ENCODE measurements around the gene BMF. TPM values are rescaled to one million over a fixed set of nuclear protein-coding genes. Genes with fewer than 3 reads are reported as not detected.

Gene BMF
- total and polyA plus RNA-seq, 2 donors (not counting 1 experiment from before 2014, with no cell fraction given): 2.2 to 8.6 TPM

- H3K27me3 ChIP-seq (ENCODE audit: control insufficient read depth, insufficient read depth, low read length): no peaks in the 10 kb centered on the region
- H3K4me3 ChIP-seq (replicated peaks in 1 of 4; ENCODE audit: control extremely low read depth in 1 of 4, insufficient read depth in 1 of 4, low read depth in 3 of 4, low read length in 4 of 4): no peak overlapping the region
- TF ChIP-seq, protein P1, sequence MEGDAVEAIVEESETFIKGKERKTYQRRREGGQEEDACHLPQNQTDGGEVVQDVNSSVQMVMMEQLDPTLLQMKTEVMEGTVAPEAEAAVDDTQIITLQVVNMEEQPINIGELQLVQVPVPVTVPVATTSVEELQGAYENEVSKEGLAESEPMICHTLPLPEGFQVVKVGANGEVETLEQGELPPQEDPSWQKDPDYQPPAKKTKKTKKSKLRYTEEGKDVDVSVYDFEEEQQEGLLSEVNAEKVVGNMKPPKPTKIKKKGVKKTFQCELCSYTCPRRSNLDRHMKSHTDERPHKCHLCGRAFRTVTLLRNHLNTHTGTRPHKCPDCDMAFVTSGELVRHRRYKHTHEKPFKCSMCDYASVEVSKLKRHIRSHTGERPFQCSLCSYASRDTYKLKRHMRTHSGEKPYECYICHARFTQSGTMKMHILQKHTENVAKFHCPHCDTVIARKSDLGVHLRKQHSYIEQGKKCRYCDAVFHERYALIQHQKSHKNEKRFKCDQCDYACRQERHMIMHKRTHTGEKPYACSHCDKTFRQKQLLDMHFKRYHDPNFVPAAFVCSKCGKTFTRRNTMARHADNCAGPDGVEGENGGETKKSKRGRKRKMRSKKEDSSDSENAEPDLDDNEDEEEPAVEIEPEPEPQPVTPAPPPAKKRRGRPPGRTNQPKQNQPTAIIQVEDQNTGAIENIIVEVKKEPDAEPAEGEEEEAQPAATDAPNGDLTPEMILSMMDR (conservative IDR thresholded peaks at IDR 0.05 in 1 of 2, IDR thresholded peaks at IDR 0.05 in 1 of 2; ENCODE audit: low read depth in 1 of 2, low read length in 2 of 2): no peak
- no peak for TF ChIP-seq EZH2 (IDR thresholded peaks at IDR 0.05; ENCODE audit: low read length, missing control alignments)
- H3K4me1 ChIP-seq (ENCODE audit: control insufficient read depth, extremely low read depth, insufficient read depth, low read length): no peaks in the 10 kb centered on the region
- H3K36me3 ChIP-seq (ENCODE audit: control insufficient read depth, insufficient read depth, low read length): no peaks in the 10 kb centered on the region
- H4K20me1 ChIP-seq (ENCODE audit: control insufficient read depth, extremely low read depth, insufficient read depth, low read length): no peaks in the 10 kb centered on the region
- no peak overlapping the region for H3K4me2 ChIP-seq (ENCODE audit: extremely low read depth, insufficient read depth, low read length)
- no peak overlapping the region for H3K27ac ChIP-seq (ENCODE audit: insufficient read depth, low read length)
- H3K79me2 ChIP-seq (ENCODE audit: control insufficient read depth, insufficient read depth, low read length): no peaks in the 10 kb centered on the region
- no peak overlapping the region for H3K9ac ChIP-seq (ENCODE audit: insufficient read depth, low read length)
- no peak for DNase-seq (ENCODE audit: low read depth in 2 of 2)
- H2AFZ ChIP-seq (ENCODE audit: low read length): no peak overlapping the region
- H3K9me3 ChIP-seq (ENCODE audit: control insufficient read depth, insufficient read depth, low read depth, low read length): no peaks in the 10 kb centered on the region
Measured at GRCh38 chr15:40134885-40135284, 26.2 kb upstream of the BMF start.

DNA sequence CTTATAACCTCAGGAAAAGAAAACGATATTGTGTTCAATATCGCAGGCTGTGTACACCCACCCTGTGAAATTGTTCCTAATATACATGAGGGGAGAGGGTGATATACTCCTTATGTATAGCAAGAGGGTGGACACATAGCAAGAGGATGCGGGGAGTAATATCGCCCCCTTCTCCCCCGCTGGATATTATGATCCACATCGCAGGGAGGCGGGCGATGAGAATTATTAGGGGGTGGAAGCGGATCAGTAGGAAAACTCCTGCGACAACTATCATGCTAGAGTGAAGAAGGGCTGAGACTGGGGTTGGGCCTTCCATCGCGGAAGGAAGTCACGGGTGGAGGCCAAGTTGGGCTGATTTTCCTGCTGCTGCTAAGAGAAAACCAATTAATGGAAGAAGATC, 24.9 kb upstream of the BMF start:
- Histone ChIP-seq H3K27me3 (ENCODE audit: control insufficient read depth, insufficient read depth, low read length) (no peaks in the 10 kb centered on the region), H3K4me1 (ENCODE audit: control insufficient read depth, extremely low read depth, insufficient read depth, low read length) (no peaks in the 10 kb centered on the region), H3K36me3 (ENCODE audit: control insufficient read depth, insufficient read depth, low read length) (no peaks in the 10 kb centered on the region), H3K4me2 (ENCODE audit: extremely low read depth, insufficient read depth, low read length) (no peak overlapping the region), H3K9ac (ENCODE audit: insufficient read depth, low read length) (no peak overlapping the region), H2AFZ (ENCODE audit: low read length) (no peak overlapping the region), H3K79me2 (ENCODE audit: control insufficient read depth, insufficient read depth, low read length) (no peaks in the 10 kb centered on the region), H3K4me3 (replicated peaks in 1 of 4; ENCODE audit: control extremely low read depth in 1 of 4, insufficient read depth in 1 of 4, low read depth in 3 of 4, low read length in 4 of 4) (no peak overlapping the region), H3K9me3 (ENCODE audit: control insufficient read depth, insufficient read depth, low read depth, low read length) (no peaks in the 10 kb centered on the region), H4K20me1 (ENCODE audit: control insufficient read depth, extremely low read depth, insufficient read depth, low read length) (no peaks in the 10 kb centered on the region), H3K27ac (ENCODE audit: insufficient read depth, low read length) (no peak overlapping the region)
- DNase-seq (ENCODE audit: low read depth in 2 of 2): no peak
- TF ChIP-seq, protein P1 (conservative IDR thresholded peaks at IDR 0.05 in 1 of 2, IDR thresholded peaks at IDR 0.05 in 1 of 2; ENCODE audit: low read depth in 1 of 2, low read length in 2 of 2): no peak
- TF ChIP-seq EZH2 (IDR thresholded peaks at IDR 0.05; ENCODE audit: low read length, missing control alignments): no peak

DNA sequence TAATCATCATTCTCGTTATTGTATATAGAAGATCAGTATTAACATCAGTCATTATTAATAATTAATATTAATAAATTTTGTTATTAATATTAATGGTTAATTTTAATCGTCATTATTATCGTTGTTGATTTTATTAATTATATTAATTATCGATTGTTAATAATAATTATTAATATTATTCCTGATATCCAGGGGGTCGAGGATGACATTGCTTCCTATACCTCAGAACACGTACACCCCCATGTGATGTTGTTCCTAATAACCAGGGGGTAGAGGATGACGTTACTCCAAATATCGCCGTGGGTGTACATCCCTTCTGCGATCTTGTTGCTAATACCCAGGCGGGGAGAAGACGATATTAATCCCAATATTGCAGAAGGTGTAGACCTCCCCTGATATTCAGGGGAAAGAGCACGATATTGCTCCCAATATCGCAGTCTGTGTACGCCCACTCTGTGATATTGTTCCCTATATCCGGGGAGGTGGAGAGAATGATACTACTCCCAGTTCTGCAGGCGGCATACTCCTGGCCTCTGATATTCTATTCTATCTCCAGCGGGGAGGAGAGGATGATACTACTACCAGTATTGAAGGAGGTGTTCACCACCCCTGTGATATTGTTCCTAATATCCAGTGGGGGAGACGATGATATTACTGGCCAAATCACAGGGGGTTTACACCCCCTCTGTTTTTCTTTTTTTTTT, 22.3 kb upstream of the BMF start:
- TF ChIP-seq, protein P1 (conservative IDR thresholded peaks at IDR 0.05 in 1 of 2, IDR thresholded peaks at IDR 0.05 in 1 of 2; ENCODE audit: low read depth in 1 of 2, low read length in 2 of 2): no peak
- TF ChIP-seq EZH2 (IDR thresholded peaks at IDR 0.05; ENCODE audit: low read length, missing control alignments): no peak
- no peaks in the 10 kb centered on the region for H3K36me3 ChIP-seq (ENCODE audit: control insufficient read depth, insufficient read depth, low read length)

More for the DNA sequence above, 22.3 kb upstream of the BMF start:
- Histone ChIP-seq H3K9me3 (ENCODE audit: control insufficient read depth, insufficient read depth, low read depth, low read length) (no peaks in the 10 kb centered on the region), H3K27me3 (ENCODE audit: control insufficient read depth, insufficient read depth, low read length) (peaks cover 3% of the 10 kb centered on the region), H2AFZ (ENCODE audit: low read length) (no peak overlapping the region), H3K4me2 (ENCODE audit: extremely low read depth, insufficient read depth, low read length) (no peak overlapping the region), H3K4me1 (ENCODE audit: control insufficient read depth, extremely low read depth, insufficient read depth, low read length) (no peaks in the 10 kb centered on the region), H3K27ac (ENCODE audit: insufficient read depth, low read length) (no peak overlapping the region), H3K4me3 (replicated peaks in 1 of 4; ENCODE audit: control extremely low read depth in 1 of 4, insufficient read depth in 1 of 4, low read depth in 3 of 4, low read length in 4 of 4) (no peak overlapping the region), H3K9ac (ENCODE audit: insufficient read depth, low read length) (no peak overlapping the region), H4K20me1 (ENCODE audit: control insufficient read depth, extremely low read depth, insufficient read depth, low read length) (no peaks in the 10 kb centered on the region), H3K79me2 (ENCODE audit: control insufficient read depth, insufficient read depth, low read length) (no peaks in the 10 kb centered on the region)
- DNase-seq (ENCODE audit: low read depth in 2 of 2): no peak

Measured in fibroblast of lung (primary cell).